ENCODE measurements around the gene CNPY1. TPM values are rescaled to one million over a fixed set of nuclear protein-coding genes. Genes with fewer than 3 reads are reported as not detected.

CNPY1 gene
- total and polyA plus RNA-seq, 2 donors (not counting 1 experiment from before 2014, with no cell fraction given) = not detected

DNA sequence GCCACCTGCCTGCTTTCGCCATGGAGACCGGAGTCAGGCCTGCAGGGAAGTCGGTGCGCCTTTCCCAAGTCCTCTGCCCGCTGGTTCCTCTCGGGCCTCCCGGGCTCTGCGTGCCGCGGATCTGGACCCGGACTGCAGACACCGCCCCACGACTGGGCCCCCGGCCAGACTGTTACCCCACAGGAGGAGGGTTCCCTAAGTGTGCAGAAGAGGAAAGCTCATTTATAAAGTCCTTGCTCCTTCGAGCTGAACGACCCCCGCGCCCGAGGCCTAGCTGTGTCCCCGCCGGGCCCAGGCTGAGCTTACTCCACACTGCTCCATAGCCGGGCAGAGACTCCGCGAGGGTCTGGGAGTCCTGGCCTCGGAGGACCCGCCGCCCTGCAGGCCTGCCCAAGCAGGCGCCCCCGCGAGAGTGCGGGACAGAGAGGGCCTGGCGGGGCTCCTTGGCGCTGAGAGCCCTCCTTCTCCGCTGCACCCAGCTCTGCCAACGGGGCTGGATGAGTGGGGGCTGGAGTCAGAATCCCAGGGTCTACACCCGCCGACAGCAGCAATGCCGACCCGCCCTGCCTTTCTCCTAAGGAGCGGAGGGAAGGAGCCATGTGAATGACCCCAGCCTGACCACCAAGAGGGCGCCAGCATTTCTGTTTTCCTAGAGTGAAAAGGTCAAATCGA, 80.1 kb downstream of the CNPY1 start:
- H3K4me2 ChIP-seq (ENCODE audit: extremely low read depth, insufficient read depth, low read length) = no peak overlapping the region
- H3K27ac ChIP-seq (ENCODE audit: insufficient read depth, low read length) = no peak overlapping the region
- H2AFZ ChIP-seq (ENCODE audit: low read length) = no peak overlapping the region
- no peaks in the 10 kb centered on the region for H3K36me3 ChIP-seq (ENCODE audit: control insufficient read depth, insufficient read depth, low read length)
- TF ChIP-seq EZH2 (IDR thresholded peaks at IDR 0.05; ENCODE audit: low read length, missing control alignments) = peak; percentile 93
- TF ChIP-seq, protein P1, sequence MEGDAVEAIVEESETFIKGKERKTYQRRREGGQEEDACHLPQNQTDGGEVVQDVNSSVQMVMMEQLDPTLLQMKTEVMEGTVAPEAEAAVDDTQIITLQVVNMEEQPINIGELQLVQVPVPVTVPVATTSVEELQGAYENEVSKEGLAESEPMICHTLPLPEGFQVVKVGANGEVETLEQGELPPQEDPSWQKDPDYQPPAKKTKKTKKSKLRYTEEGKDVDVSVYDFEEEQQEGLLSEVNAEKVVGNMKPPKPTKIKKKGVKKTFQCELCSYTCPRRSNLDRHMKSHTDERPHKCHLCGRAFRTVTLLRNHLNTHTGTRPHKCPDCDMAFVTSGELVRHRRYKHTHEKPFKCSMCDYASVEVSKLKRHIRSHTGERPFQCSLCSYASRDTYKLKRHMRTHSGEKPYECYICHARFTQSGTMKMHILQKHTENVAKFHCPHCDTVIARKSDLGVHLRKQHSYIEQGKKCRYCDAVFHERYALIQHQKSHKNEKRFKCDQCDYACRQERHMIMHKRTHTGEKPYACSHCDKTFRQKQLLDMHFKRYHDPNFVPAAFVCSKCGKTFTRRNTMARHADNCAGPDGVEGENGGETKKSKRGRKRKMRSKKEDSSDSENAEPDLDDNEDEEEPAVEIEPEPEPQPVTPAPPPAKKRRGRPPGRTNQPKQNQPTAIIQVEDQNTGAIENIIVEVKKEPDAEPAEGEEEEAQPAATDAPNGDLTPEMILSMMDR (conservative IDR thresholded peaks at IDR 0.05 in 1 of 2, IDR thresholded peaks at IDR 0.05 in 1 of 2; ENCODE audit: low read depth in 1 of 2, low read length in 2 of 2) = no peak
- H3K9me3 ChIP-seq (ENCODE audit: control insufficient read depth, insufficient read depth, low read depth, low read length) = no peaks in the 10 kb centered on the region
- no peaks in the 10 kb centered on the region for H3K4me1 ChIP-seq (ENCODE audit: control insufficient read depth, extremely low read depth, insufficient read depth, low read length)
- no peak for DNase-seq (ENCODE audit: low read depth in 2 of 2)
- H4K20me1 ChIP-seq (ENCODE audit: control insufficient read depth, extremely low read depth, insufficient read depth, low read length) = no peaks in the 10 kb centered on the region
- H3K79me2 ChIP-seq (ENCODE audit: control insufficient read depth, insufficient read depth, low read length) = no peaks in the 10 kb centered on the region
- H3K9ac ChIP-seq (ENCODE audit: insufficient read depth, low read length) = no peak overlapping the region
- H3K27me3 ChIP-seq (ENCODE audit: control insufficient read depth, insufficient read depth, low read length) = peaks cover 80% of the 10 kb centered on the region
- H3K4me3 ChIP-seq (replicated peaks in 1 of 4; ENCODE audit: control extremely low read depth in 1 of 4, insufficient read depth in 1 of 4, low read depth in 3 of 4, low read length in 4 of 4) = no peak overlapping the region

DNA sequence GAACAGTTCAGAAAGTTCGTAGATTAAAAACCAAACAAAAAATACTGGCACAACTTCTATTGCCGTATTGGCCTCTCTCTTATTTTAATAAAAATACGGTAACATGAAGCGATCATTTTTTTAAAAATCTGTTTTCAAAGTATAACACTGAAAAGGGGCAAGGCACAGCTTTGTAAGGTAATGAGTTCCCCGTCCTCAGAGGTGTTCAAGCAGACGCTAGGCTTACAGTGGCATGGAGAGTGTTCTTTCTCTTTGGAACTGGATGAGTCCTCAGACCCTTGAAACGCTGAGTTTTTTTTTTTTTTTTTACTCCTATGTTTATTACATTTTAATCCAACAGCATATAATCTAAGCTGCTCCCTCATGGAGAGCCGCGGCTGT, 80.6 kb downstream of the CNPY1 start:
- no peak overlapping the region for H3K4me3 ChIP-seq (replicated peaks in 1 of 4; ENCODE audit: control extremely low read depth in 1 of 4, insufficient read depth in 1 of 4, low read depth in 3 of 4, low read length in 4 of 4)
- H3K36me3 ChIP-seq (ENCODE audit: control insufficient read depth, insufficient read depth, low read length) = no peaks in the 10 kb centered on the region
- H2AFZ ChIP-seq (ENCODE audit: low read length) = no peak overlapping the region
- H3K9me3 ChIP-seq (ENCODE audit: control insufficient read depth, insufficient read depth, low read depth, low read length) = no peaks in the 10 kb centered on the region
- H3K27ac ChIP-seq (ENCODE audit: insufficient read depth, low read length) = no peak overlapping the region
- no peak overlapping the region for H3K4me2 ChIP-seq (ENCODE audit: extremely low read depth, insufficient read depth, low read length)
- no peaks in the 10 kb centered on the region for H3K4me1 ChIP-seq (ENCODE audit: control insufficient read depth, extremely low read depth, insufficient read depth, low read length)
- H3K9ac ChIP-seq (ENCODE audit: insufficient read depth, low read length) = no peak overlapping the region
- DNase-seq (ENCODE audit: low read depth in 2 of 2) = no peak
- TF ChIP-seq EZH2 (IDR thresholded peaks at IDR 0.05; ENCODE audit: low read length, missing control alignments) = no peak
- TF ChIP-seq, protein P1 (conservative IDR thresholded peaks at IDR 0.05 in 1 of 2, IDR thresholded peaks at IDR 0.05 in 1 of 2; ENCODE audit: low read depth in 1 of 2, low read length in 2 of 2) = no peak
- no peaks in the 10 kb centered on the region for H3K79me2 ChIP-seq (ENCODE audit: control insufficient read depth, insufficient read depth, low read length)
- no peaks in the 10 kb centered on the region for H4K20me1 ChIP-seq (ENCODE audit: control insufficient read depth, extremely low read depth, insufficient read depth, low read length)
- peaks cover 81% of the 10 kb centered on the region for H3K27me3 ChIP-seq (ENCODE audit: control insufficient read depth, insufficient read depth, low read length)

GRCh38 chr7:155464948-155465739, 81.2 kb downstream of the CNPY1 start:
- H3K36me3 ChIP-seq (ENCODE audit: control insufficient read depth, insufficient read depth, low read length) = no peaks in the 10 kb centered on the region
- no peaks in the 10 kb centered on the region for H3K4me1 ChIP-seq (ENCODE audit: control insufficient read depth, extremely low read depth, insufficient read depth, low read length)
- no peaks in the 10 kb centered on the region for H4K20me1 ChIP-seq (ENCODE audit: control insufficient read depth, extremely low read depth, insufficient read depth, low read length)
- no peaks in the 10 kb centered on the region for H3K79me2 ChIP-seq (ENCODE audit: control insufficient read depth, insufficient read depth, low read length)
- no peaks in the 10 kb centered on the region for H3K9me3 ChIP-seq (ENCODE audit: control insufficient read depth, insufficient read depth, low read depth, low read length)
- no peak overlapping the region for H3K9ac ChIP-seq (ENCODE audit: insufficient read depth, low read length)
- H2AFZ ChIP-seq (ENCODE audit: low read length) = no peak overlapping the region
- no peak overlapping the region for H3K4me2 ChIP-seq (ENCODE audit: extremely low read depth, insufficient read depth, low read length)
- peak; percentile 16 for TF ChIP-seq EZH2 (IDR thresholded peaks at IDR 0.05; ENCODE audit: low read length, missing control alignments)
- TF ChIP-seq, protein P1 (conservative IDR thresholded peaks at IDR 0.05 in 1 of 2, IDR thresholded peaks at IDR 0.05 in 1 of 2; ENCODE audit: low read depth in 1 of 2, low read length in 2 of 2) = no peak
- H3K27me3 ChIP-seq (ENCODE audit: control insufficient read depth, insufficient read depth, low read length) = peaks cover 83% of the 10 kb centered on the region
- no peak overlapping the region for H3K4me3 ChIP-seq (replicated peaks in 1 of 4; ENCODE audit: control extremely low read depth in 1 of 4, insufficient read depth in 1 of 4, low read depth in 3 of 4, low read length in 4 of 4)
- no peak overlapping the region for H3K27ac ChIP-seq (ENCODE audit: insufficient read depth, low read length)
- DNase-seq (ENCODE audit: low read depth in 2 of 2) = no peak

Data from fibroblast of lung (primary cell).